ENCODE measurements around the gene CKAP5. TPM values are rescaled to one million over a fixed set of nuclear protein-coding genes. Genes with fewer than 3 reads are reported as not detected.

CKAP5 gene
- total RNA-seq, 1 experiment from 2014 or later, result 190 TPM

DNA sequence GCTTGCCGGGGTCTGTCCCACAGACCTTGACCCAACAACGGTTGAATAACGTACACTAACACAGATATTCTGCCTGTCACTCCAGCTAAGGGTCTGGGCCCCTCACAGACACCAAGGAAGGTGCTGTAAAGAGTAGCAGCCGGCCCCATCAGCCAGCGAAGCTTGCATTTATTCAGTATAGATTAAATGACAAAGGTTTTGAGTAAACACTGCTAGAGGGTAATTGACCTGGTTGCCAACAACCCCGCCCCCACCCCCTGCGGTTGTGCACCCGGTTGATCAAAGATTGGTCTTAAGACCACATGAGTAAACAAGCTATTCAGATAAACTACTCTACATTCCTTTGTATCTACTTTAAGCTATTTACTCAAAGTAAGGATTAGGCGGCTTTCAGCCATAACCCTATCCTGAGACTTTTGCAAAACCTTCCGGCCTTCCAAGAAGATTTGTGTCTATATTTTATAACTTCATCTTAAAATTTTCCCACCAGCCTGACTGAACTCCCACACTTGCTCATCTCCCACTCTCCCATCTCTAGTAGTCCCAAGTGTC is 4.8 kb upstream of the CKAP5 start:
- Histone ChIP-seq H3K4me2 (ENCODE audit: insufficient read depth, insufficient read length, low read length) (no peak overlapping the region), H3K4me1 (ENCODE audit: insufficient read depth, low read length) (no peaks in the 10 kb centered on the region), H3K4ac (ENCODE audit: low read depth, low read length) (no peak overlapping the region), H3K9ac (ENCODE audit: extremely low read depth, insufficient read length, low read length) (no peak overlapping the region), H3K9me3 (ENCODE audit: control insufficient read depth, low read depth, low read length) (no peaks in the 10 kb centered on the region), H3K79me1 (ENCODE audit: insufficient read depth, low read depth, low read length, poor library complexity, severe bottlenecking) (no peaks in the 10 kb centered on the region), H2BK20ac (ENCODE audit: low read depth, low read length, poor library complexity, severe bottlenecking) (no peak overlapping the region), H4K8ac (replicated peaks; ENCODE audit: insufficient read length, low read depth, low read length) (no peak overlapping the region), H3K18ac (ENCODE audit: insufficient read length, low read depth, low read length) (no peak overlapping the region), H2BK5ac (ENCODE audit: insufficient read length, low read length) (no peak overlapping the region), H2AK5ac (ENCODE audit: insufficient read length, low read length) (no peak overlapping the region), H3K27me3 (ENCODE audit: insufficient read depth, low read length) (no peaks in the 10 kb centered on the region), H2BK15ac (ENCODE audit: low read depth, low read length) (no peak overlapping the region), H3K14ac (ENCODE audit: insufficient read depth, low read length) (no peak overlapping the region), H3K56ac (ENCODE audit: insufficient read length, low read depth, low read length) (no peak overlapping the region), H3K27ac (ENCODE audit: insufficient read length, low read depth, low read length) (no peak overlapping the region), H3K23ac (ENCODE audit: insufficient read length, low read depth, low read length) (no peak overlapping the region), H4K91ac (ENCODE audit: insufficient read length, low read depth, low read length) (no peak overlapping the region), H4K20me1 (ENCODE audit: control insufficient read depth, insufficient read depth, insufficient read length) (no peaks in the 10 kb centered on the region), H3T11ph (ENCODE audit: low read length) (no peak overlapping the region), H2BK120ac (ENCODE audit: low read depth, low read length, poor library complexity, severe bottlenecking) (no peak overlapping the region), H3K79me2 (ENCODE audit: insufficient read depth, low read length) (no peaks in the 10 kb centered on the region), H4K5ac (ENCODE audit: insufficient read length, low read depth, low read length) (no peak overlapping the region), H3K23me2 (ENCODE audit: insufficient read length, low read depth, low read length, poor library complexity, severe bottlenecking) (no peaks in the 10 kb centered on the region), H2AFZ (ENCODE audit: low read length) (no peak overlapping the region), H2BK12ac (ENCODE audit: insufficient read length, low read depth, low read length) (no peak overlapping the region)
- TF ChIP-seq, protein P1, sequence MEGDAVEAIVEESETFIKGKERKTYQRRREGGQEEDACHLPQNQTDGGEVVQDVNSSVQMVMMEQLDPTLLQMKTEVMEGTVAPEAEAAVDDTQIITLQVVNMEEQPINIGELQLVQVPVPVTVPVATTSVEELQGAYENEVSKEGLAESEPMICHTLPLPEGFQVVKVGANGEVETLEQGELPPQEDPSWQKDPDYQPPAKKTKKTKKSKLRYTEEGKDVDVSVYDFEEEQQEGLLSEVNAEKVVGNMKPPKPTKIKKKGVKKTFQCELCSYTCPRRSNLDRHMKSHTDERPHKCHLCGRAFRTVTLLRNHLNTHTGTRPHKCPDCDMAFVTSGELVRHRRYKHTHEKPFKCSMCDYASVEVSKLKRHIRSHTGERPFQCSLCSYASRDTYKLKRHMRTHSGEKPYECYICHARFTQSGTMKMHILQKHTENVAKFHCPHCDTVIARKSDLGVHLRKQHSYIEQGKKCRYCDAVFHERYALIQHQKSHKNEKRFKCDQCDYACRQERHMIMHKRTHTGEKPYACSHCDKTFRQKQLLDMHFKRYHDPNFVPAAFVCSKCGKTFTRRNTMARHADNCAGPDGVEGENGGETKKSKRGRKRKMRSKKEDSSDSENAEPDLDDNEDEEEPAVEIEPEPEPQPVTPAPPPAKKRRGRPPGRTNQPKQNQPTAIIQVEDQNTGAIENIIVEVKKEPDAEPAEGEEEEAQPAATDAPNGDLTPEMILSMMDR (conservative IDR thresholded peaks at IDR 0.05), result no peak
- peak; percentile 45 for DNase-seq
- Mint-ChIP-seq H3K27ac (peak overlapping the region in 1 of 3 experiments; percentile 29; a peak in 1 of 7 replicates), H3K4me3 (peak overlapping the region in 1 of 2 experiments; percentile 47; a peak in 1 of 5 replicates), H3K4me1 (peaks cover 7 to 11% of the 10 kb centered on the region in 2 experiments), H3K9me3 (peaks cover 7 to 19% of the 10 kb centered on the region in 2 experiments; a peak in 4 of 5 replicates), H3K36me3 (ENCODE audit: insufficient read depth in 1 of 3, low read depth in 3 of 3) (peaks cover 11 to 25% (median 16%) of the 10 kb centered on the region in 3 experiments; a peak in 6 of 7 replicates), H3K27me3 (ENCODE audit: low read depth) (peaks cover 7% of the 10 kb centered on the region; the same call in 1 of the 2 replicates)
- no CpG with 5 or more reads among the region's 10 CpGs for WGBS (ENCODE audit: extremely low coverage, insufficient read length, low lambda C conversion rate)
